ENCODE data around the gene TMEM150B.

- TF ChIP-seq, protein P1, sequence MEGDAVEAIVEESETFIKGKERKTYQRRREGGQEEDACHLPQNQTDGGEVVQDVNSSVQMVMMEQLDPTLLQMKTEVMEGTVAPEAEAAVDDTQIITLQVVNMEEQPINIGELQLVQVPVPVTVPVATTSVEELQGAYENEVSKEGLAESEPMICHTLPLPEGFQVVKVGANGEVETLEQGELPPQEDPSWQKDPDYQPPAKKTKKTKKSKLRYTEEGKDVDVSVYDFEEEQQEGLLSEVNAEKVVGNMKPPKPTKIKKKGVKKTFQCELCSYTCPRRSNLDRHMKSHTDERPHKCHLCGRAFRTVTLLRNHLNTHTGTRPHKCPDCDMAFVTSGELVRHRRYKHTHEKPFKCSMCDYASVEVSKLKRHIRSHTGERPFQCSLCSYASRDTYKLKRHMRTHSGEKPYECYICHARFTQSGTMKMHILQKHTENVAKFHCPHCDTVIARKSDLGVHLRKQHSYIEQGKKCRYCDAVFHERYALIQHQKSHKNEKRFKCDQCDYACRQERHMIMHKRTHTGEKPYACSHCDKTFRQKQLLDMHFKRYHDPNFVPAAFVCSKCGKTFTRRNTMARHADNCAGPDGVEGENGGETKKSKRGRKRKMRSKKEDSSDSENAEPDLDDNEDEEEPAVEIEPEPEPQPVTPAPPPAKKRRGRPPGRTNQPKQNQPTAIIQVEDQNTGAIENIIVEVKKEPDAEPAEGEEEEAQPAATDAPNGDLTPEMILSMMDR (IDR thresholded peaks at IDR 0.05; ENCODE audit: low read length): no peak
- no peak for TF ChIP-seq EZH2 (IDR thresholded peaks at IDR 0.05; ENCODE audit: borderline replicate concordance, low read length)
Observed at GRCh38 chr19:55277494-55277893, 47.6 kb downstream of the TMEM150B start.

All from OCI-LY1 (cell line).